Kidney (tissue), 14 donors: ENCODE results near the gene NAB2. TPM values are rescaled to one million over a fixed set of nuclear protein-coding genes. Genes with fewer than 3 reads are reported as not detected.

ENCODE experiments used
- DNase-seq, 5 donors: peaks; one replicate each; pipeline ENCODE4 v3.0.0-alpha.2; 2013 to 2020
- FAIRE-seq: peaks from 2 replicates; lab custom pipeline; 2012; peaks lifted over from hg19 to GRCh38; lab: Jason Lieb, UNC
- H3K27ac ChIP-seq, 2 donors: one replicate each; pipeline ENCODE4 v1.7.0; 2013; ENCODE audit warnings: low read depth in 2 of 2, low read length in 2 of 2, inconsistent platforms in 1 of 2
- H3K27me3 ChIP-seq: one replicate; pipeline ENCODE4 v1.7.1; 2013; ENCODE audit warnings: low read length, inconsistent platforms; ENCODE audit not compliant: control insufficient read depth, insufficient read depth
- H3K36me3 ChIP-seq, 3 donors: one replicate each; pipeline versions ENCODE4 v1.7.0 to v1.7.1; 2013; ENCODE audit warnings: low read length in 3 of 3, control low read depth in 1 of 3, inconsistent platforms in 1 of 3; ENCODE audit not compliant: insufficient read depth in 3 of 3, control insufficient read depth in 2 of 3
- H3K4me1 ChIP-seq, 3 donors: one replicate each; pipeline versions ENCODE4 v1.7.0 to v1.7.1; 2013; ENCODE audit warnings: low read length in 3 of 3, inconsistent platforms in 1 of 3, low read depth in 1 of 3; ENCODE audit not compliant: control insufficient read depth in 2 of 3, insufficient read depth in 2 of 3
- H3K4me3 ChIP-seq, 3 donors: one replicate each; pipeline versions ENCODE4 v1.7.0 to v1.8.1; 2013; ENCODE audit warnings: low read length in 3 of 3, control low read depth in 1 of 3, inconsistent platforms in 1 of 3
- H3K9ac ChIP-seq, 3 donors: one replicate each; pipeline versions ENCODE4 v1.7.0 to v1.7.1; 2013; ENCODE audit warnings: low read length in 3 of 3, control low read depth in 1 of 3, inconsistent platforms in 1 of 3
- H3K9me3 ChIP-seq, 3 donors: one replicate each; pipeline versions ENCODE4 v1.7.0 to v1.7.1; 2013; ENCODE audit warnings: low read length in 3 of 3, control low read depth in 1 of 3, inconsistent platforms in 1 of 3; ENCODE audit not compliant: control insufficient read depth in 2 of 3, insufficient read depth in 1 of 3
- intact Hi-C: fragments of 100-400 bp; cut with DNase I; formaldehyde crosslinking; loops from one replicate; pipeline ENCODE4 v1.11.1; 2022
- polyA plus RNA-seq: library from polyadenylated mRNA; stranded (reverse); fragments of 350-450 nt; fragmentation: Illumina TruSeq; extraction: RNeasy Lipid Tissue Mini Kit (QIAGEN cat#74804); gene quantifications from one replicate; pipeline ENCODE4 v1.2.3, GENCODE V29; 2014; ENCODE audit warnings: low read depth, low replicate concordance; ENCODE audit not compliant: insufficient read depth
- total RNA-seq: library from RNA; stranded (reverse); fragmentation: NEBNext Ultra II Directional; extraction: Animal tissue kit (Norgen Biotek cat#: 25700); gene quantifications from one replicate; pipeline ENCODE4 v1.2.1, GENCODE V29; 2021
- TF ChIP-seq, protein P1 (sequence below): IDR thresholded peaks from 3 replicates; pipeline ENCODE4 v1.5.1; 2012; ENCODE audit warnings: mild to moderate bottlenecking, moderate library complexity, borderline replicate concordance; ENCODE audit not compliant: insufficient read depth; ENCODE audit errors: extremely low read depth
- donor health status: control.
- donor health status: control.
- donor health status: control.
- donor health status: control.
- donor health status: control.
- donor health status: DM: yes; HTN: yes; CAD: no.
- donor health status: Normal renal cell carcinoma (clear cell type).

Gene NAB2
- total and polyA plus RNA-seq, 2 donors from 2014 or later = 13.9 to 28.0 TPM

- H3K9ac ChIP-seq = no peak overlapping the region
- no peaks in the 10 kb centered on the region for H3K27me3 ChIP-seq
- H3K27ac ChIP-seq = no peak overlapping the region
- no peaks in the 10 kb centered on the region for H3K9me3 ChIP-seq
- peaks cover 2 to 45% (median 29%) of the 10 kb centered on the region in 3 donors for H3K36me3 ChIP-seq
- no peak overlapping the region for H3K4me3 ChIP-seq
- intact Hi-C loops = no loop called here
- TF ChIP-seq, protein P1, sequence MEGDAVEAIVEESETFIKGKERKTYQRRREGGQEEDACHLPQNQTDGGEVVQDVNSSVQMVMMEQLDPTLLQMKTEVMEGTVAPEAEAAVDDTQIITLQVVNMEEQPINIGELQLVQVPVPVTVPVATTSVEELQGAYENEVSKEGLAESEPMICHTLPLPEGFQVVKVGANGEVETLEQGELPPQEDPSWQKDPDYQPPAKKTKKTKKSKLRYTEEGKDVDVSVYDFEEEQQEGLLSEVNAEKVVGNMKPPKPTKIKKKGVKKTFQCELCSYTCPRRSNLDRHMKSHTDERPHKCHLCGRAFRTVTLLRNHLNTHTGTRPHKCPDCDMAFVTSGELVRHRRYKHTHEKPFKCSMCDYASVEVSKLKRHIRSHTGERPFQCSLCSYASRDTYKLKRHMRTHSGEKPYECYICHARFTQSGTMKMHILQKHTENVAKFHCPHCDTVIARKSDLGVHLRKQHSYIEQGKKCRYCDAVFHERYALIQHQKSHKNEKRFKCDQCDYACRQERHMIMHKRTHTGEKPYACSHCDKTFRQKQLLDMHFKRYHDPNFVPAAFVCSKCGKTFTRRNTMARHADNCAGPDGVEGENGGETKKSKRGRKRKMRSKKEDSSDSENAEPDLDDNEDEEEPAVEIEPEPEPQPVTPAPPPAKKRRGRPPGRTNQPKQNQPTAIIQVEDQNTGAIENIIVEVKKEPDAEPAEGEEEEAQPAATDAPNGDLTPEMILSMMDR = no peak
- FAIRE-seq = no peak
- no peak for DNase-seq
- H3K4me1 ChIP-seq = peaks cover 0 to 12% (median 3%) of the 10 kb centered on the region in 3 donors
Measured at GRCh38 chr12:57103856-57104255, 14.9 kb downstream of the NAB2 start.

DNA sequence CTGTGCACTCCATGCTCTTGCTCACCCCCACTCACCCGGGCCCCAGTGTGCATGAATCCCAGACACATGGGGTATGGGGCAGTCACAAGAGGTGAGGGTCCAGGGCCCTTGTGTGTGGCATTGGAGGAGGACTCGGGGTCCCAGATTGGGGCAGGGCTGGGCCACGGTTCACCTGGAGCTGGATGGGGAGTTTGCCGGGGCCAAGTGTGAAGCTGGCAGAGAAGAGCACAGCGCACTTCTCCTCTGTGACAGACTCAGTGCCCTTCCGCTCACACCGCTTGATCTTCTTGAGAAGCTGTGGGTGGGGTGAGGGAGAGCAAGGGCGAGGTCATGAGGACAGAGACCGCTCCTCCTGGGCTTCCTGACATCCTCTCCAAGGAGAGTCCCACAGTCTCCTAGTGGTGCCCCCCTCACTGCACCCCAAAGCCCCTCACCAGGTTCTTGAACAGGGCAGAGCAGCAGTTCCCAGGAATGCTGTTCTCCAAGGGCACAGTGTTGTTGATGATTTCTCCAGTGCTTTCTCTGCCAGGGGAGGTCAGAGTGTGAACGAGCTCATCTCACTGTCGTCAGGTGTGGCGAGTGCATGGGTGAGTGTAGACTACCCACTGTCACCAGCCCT is 15.5 kb downstream of the NAB2 start:
- intact Hi-C loops = no loop called here

DNA sequence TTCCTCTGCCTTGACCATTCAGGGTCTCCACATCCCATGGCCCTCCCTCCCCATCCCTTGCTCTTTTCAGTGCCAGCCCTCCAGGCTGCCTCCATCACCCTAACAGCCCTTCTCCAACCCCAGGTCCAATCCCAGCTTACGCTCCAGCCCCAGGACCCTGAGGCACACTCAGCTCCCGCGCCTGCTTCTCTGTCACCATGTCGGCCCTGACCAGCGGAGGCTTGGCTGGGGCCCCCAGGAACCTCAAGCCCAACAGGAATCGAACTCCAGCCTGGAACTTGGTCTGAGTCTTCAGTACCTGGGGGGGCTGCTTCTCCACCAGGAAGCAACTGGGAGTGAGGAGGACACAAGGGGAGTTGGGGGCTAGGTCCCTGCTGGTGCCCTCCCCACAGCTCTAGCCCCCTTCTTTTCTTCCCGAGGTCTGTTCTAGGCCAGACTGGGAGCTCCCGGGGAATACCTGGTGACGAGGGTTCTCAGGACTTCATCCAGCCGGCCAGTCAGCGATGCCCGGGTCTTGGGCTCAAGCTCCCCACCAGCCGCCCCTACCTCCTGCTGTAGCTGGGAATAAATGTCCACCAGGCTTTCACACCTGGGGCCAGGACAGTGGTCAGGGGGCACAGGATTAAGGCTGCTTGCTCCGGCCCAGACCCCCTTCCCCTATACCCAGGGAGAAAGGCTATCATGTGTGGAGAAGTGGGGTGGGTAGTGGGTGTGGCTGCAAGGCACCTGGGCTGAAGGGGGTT is 16.3 kb downstream of the NAB2 start:
- intact Hi-C loops = no loop called here
- Histone ChIP-seq H3K4me1 (peaks cover 0 to 15% (median 8%) of the 10 kb centered on the region in 3 donors), H3K9ac (no peak overlapping the region), H3K27me3 (no peaks in the 10 kb centered on the region), H3K36me3 (peaks cover under 1 to 32% (median 29%) of the 10 kb centered on the region in 3 donors), H3K9me3 (no peaks in the 10 kb centered on the region), H3K27ac (no peak overlapping the region), H3K4me3 (no peak overlapping the region)
- no peak for FAIRE-seq
- no peak for DNase-seq
- TF ChIP-seq, protein P1 = no peak

More for the DNA sequence above, 15.5 kb downstream of the NAB2 start:
- Histone ChIP-seq H3K36me3 (peaks cover 2 to 40% (median 29%) of the 10 kb centered on the region in 3 donors), H3K4me1 (peaks cover 0 to 12% (median 3%) of the 10 kb centered on the region in 3 donors), H3K4me3 (no peak overlapping the region), H3K27me3 (no peaks in the 10 kb centered on the region), H3K9ac (no peak overlapping the region), H3K9me3 (no peaks in the 10 kb centered on the region), H3K27ac (no peak overlapping the region)
- TF ChIP-seq, protein P1 = no peak
- no peak for DNase-seq
- FAIRE-seq = no peak
